Measurements from ENCODE around the gene PLA2G4B.

DNA sequence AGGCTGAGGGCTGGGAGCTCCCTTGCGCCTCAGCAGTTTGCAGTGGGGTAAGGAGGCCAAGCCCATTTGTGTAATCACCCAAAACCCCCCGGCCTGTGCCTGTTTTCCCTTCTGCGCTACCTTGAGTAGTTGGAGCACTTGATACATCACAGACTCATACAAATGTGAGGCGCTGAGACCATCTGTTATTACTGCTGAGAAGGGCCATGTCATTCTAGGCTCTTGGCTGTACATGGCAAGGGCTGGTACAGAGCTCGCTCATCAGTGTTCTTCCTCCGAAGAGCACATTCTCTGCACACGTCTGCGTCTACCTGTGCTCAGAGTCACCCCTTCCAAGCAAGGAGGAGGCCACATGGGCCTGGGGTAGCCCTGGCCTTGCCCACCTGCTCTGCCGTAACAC is 9.3 kb downstream of the PLA2G4B start:
- TF ChIP-seq POLR2A (IDR thresholded peaks at IDR 0.05): no peak
- TF ChIP-seq, protein P1, sequence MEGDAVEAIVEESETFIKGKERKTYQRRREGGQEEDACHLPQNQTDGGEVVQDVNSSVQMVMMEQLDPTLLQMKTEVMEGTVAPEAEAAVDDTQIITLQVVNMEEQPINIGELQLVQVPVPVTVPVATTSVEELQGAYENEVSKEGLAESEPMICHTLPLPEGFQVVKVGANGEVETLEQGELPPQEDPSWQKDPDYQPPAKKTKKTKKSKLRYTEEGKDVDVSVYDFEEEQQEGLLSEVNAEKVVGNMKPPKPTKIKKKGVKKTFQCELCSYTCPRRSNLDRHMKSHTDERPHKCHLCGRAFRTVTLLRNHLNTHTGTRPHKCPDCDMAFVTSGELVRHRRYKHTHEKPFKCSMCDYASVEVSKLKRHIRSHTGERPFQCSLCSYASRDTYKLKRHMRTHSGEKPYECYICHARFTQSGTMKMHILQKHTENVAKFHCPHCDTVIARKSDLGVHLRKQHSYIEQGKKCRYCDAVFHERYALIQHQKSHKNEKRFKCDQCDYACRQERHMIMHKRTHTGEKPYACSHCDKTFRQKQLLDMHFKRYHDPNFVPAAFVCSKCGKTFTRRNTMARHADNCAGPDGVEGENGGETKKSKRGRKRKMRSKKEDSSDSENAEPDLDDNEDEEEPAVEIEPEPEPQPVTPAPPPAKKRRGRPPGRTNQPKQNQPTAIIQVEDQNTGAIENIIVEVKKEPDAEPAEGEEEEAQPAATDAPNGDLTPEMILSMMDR (IDR thresholded peaks at IDR 0.05): no peak
